AG09309 (cell line): ENCODE data around the gene AMMECR1.

Experiments
- DNase-seq: peaks from one replicate; pipeline ENCODE4 v3.0.0-alpha.2; 2010; ENCODE audit warnings: low read depth
- H3K4me3 ChIP-seq: 2 replicates; pipeline ENCODE4 v1.5.1; 2011; ENCODE audit warnings: mild to moderate bottlenecking, low read depth, low read length, moderate library complexity; ENCODE audit not compliant: control insufficient read depth
- TF ChIP-seq, protein P1 (sequence below): IDR thresholded peaks from 2 replicates; pipeline ENCODE4 v1.5.1; 2011; ENCODE audit warnings: mild to moderate bottlenecking, low read depth, low read length, inconsistent platforms; ENCODE audit not compliant: insufficient read depth, control insufficient read depth; ENCODE audit errors: missing control alignments

The AMMECR1 gene

DNA sequence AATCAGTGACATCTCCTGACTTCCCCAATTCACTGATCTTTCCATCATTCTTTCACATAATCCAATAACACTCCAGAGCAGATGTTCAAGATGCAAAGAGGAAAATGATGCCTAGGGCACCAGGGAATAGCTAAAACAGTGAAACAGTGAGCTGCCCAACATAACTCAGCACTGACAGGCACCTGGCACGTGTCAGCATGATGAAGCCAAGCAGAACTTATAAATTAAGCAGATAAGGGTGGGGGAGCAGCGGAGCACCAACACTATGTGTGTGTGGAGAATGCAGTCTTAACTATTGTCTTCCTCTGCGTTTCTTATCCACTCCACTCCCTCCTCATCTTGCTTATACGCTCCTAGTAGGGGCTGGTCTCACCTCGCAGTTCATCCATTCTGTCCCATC is 89.4 kb downstream of the AMMECR1 start:
- TF ChIP-seq, protein P1, sequence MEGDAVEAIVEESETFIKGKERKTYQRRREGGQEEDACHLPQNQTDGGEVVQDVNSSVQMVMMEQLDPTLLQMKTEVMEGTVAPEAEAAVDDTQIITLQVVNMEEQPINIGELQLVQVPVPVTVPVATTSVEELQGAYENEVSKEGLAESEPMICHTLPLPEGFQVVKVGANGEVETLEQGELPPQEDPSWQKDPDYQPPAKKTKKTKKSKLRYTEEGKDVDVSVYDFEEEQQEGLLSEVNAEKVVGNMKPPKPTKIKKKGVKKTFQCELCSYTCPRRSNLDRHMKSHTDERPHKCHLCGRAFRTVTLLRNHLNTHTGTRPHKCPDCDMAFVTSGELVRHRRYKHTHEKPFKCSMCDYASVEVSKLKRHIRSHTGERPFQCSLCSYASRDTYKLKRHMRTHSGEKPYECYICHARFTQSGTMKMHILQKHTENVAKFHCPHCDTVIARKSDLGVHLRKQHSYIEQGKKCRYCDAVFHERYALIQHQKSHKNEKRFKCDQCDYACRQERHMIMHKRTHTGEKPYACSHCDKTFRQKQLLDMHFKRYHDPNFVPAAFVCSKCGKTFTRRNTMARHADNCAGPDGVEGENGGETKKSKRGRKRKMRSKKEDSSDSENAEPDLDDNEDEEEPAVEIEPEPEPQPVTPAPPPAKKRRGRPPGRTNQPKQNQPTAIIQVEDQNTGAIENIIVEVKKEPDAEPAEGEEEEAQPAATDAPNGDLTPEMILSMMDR = no peak
- DNase-seq = no peak
- H3K4me3 ChIP-seq = no peak overlapping the region

DNA sequence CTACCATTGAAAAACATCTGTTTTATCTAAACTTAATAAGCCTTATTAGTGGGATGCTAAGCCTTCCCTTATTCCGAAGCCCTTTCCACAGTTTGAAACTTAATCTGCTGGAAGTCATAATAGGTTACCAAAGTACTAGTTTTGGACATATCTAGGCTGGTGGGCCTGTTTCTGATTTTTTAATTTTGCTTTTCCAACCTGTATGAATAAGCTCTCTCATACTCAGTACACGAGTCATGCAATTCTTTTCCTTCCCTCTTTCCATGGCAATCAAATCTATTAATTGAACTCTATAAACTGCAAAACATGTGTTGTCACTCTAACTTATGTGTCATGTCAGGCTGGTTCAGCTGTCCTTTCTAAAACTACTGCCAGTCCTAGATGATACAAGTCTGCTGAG is 91.0 kb downstream of the AMMECR1 start:
- no peak for DNase-seq
- H3K4me3 ChIP-seq = no peak overlapping the region
- TF ChIP-seq, protein P1 = no peak

DNA sequence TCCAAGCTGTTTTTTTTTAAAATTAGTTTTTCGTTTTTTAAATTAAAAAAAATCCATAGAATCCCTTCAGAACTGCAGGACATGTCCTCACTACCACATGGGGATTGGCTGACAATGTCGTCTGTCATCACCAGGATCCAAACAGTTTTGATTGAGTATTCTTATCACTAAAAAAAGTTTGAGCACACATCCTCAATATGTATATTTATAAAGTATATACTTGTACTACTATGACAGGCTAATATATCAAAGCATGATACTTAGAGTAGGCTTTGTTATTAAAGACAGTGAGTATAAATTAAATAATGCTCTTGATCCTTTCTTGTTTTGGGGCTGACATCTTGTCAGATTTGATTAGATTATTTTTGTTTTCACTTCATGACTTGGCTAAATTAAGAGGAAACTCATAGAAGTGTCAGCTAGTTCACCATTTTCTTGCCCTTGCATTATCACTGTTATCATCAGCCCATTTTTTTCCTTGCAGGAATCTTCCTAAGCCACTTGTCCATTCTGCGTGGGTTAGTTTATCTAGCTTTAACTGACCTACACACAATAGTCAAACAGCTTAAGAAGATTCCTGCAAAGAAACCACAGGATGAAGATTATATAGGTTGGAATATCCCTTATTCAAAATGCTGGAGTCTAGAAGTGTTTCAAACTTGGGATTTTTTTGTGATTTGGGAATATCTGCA is 92.8 kb downstream of the AMMECR1 start:
- DNase-seq = no peak
- no peak overlapping the region for H3K4me3 ChIP-seq
- TF ChIP-seq, protein P1 = no peak

DNA sequence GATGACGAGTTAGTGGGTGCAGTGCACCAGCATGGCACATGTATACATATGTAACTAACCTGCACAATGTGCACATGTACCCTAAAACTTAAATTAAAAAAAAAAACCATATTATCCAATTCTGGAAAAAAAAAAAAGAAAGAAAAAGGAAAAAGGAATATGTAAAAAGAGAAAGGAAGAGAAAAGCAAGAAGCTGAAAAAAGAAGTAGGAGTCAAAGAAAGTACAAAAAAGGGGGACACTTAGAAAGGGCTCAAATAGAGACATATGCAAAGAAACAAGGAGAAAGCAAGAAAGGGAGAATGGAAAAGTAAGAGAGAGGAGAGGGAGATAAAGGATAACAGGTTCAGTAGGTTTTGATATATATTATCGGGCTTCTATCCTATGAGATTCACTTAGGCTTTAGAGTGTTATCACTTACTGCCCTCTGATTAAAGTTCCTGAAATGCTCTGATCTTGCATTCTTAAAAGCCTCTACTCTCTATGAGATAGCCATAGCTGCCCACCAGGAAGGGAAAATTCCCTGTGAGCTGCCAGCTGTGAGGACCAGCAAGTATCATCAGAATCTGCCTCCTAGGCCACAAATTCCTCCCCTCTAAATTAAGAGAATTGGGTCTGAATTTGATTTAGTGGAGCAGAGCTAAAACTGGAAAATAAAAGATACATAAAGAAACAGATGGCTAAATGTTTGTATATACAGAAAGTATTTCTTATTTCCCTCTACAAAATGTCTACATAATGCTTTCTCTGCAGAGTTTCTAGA is 95.2 kb downstream of the AMMECR1 start:
- no peak overlapping the region for H3K4me3 ChIP-seq
- no peak for DNase-seq
- TF ChIP-seq, protein P1 = no peak

DNA sequence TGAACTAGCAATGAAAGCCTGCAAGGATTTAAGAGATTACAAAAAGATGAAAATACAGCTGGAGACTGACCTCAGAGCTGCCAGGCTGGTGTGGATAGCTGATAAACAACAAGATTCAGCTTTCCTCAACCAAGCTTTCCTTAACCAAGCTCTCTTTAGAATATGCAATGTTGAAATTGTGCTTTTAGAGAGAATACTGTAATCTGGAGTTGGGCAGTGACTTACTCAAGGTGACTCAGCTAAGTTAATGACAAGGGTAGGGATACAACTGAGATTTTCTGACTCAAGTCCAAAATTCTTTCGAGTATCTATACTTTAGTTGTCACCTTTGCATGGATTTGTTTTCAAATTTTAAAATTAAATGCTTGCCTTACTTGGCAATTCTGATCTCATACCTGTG is 98.0 kb downstream of the AMMECR1 start:
- no peak for DNase-seq
- H3K4me3 ChIP-seq = no peak overlapping the region
- TF ChIP-seq, protein P1 = no peak

DNA sequence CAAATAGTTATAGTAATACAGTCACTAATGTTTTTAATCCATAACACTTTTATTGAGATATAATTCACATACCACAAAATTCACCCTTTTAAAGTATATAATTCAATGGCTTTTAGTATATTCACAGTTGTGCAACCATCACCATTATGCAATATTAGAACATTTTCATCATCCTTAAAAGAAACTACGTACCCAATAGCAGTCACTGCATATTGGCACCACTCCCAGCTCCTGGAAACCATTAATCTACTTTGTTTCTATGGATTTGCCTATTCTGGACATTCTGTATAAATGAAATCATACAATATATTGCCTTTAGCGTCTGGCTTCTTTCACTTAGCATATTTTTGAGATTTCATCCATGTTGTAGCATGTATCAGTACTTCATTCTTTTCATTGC is 99.3 kb downstream of the AMMECR1 start:
- TF ChIP-seq, protein P1 = no peak
- no peak overlapping the region for H3K4me3 ChIP-seq
- DNase-seq = no peak
